ENCODE measurements around the gene C9orf43. TPM values are rescaled to one million over a fixed set of nuclear protein-coding genes. Genes with fewer than 3 reads are reported as not detected.
A peak's percentile ranks its signal among the peaks of the same experiment; 100 is the strongest.

Gene C9orf43
- total and polyA plus RNA-seq, 9 of the 15 experiments (the other 6 are each of a cell fraction or from before 2014, with no cell fraction given): 0.21 to 0.58 (median 0.33) TPM

- TF ChIP-seq L3MBTL2 (IDR thresholded peaks at IDR 0.05) (peak; percentile 75), HDAC8 (tag; IDR thresholded peaks at IDR 0.05) (no peak), MAZ (CRISPR knock-in tag; conservative IDR thresholded peaks at IDR 0.05 in 1 of 2, IDR thresholded peaks at IDR 0.05 in 1 of 2) (peak; percentile 21 to 73; a peak in 2 of 4 replicates), ARHGAP35 (IDR thresholded peaks at IDR 0.05; ENCODE audit: partially characterized antibody) (peak; percentile 52), TFAP4 (CRISPR knock-in tag; IDR thresholded peaks at IDR 0.05; ENCODE audit: borderline replicate concordance) (peak; percentile 78), TGIF2 (CRISPR knock-in tag; IDR thresholded peaks at IDR 0.05) (no peak), KDM5B (IDR thresholded peaks at IDR 0.05; ENCODE audit: insufficient replicate concordance, low read depth, low read length) (peak; percentile 56), ZNF124 (CRISPR knock-in tag; IDR thresholded peaks at IDR 0.05) (no peak), BDP1 (IDR thresholded peaks at IDR 0.05; ENCODE audit: insufficient read depth, insufficient read length) (no peak), RERE (CRISPR knock-in tag; IDR thresholded peaks at IDR 0.05; ENCODE audit: borderline replicate concordance) (no peak), THAP12 (CRISPR knock-in tag; IDR thresholded peaks at IDR 0.05) (0 out of 2 replicates have a peak, but pooled peaks have one; percentile 42), IRF1 (CRISPR knock-in tag; IDR thresholded peaks at IDR 0.05; ENCODE audit: borderline replicate concordance) (no peak), SUPT5H (IDR thresholded peaks at IDR 0.05) (peak; percentile 66), MYBL2 (IDR thresholded peaks at IDR 0.05; ENCODE audit: low read depth) (no peak), MYBL2 (CRISPR knock-in tag; IDR thresholded peaks at IDR 0.05; ENCODE audit: borderline replicate concordance) (no peak), PHF8 (IDR thresholded peaks at IDR 0.05; ENCODE audit: borderline replicate concordance, low read length) (peak; percentile 86), ZBTB17 (CRISPR knock-in tag; IDR thresholded peaks at IDR 0.05) (0 out of 2 replicates have a peak, but pooled peaks have one; percentile 46)
Observed at GRCh38 chr9:113376634-113377567, 33.6 kb upstream of the C9orf43 start, which contains the start of gene HDHD3 (continued).
